Gastrocnemius medialis (tissue), 4 donors: ENCODE measurements around the gene FAM131C.

Source experiments
- CTCF ChIP-seq, 5 experiments: fragments of 450-650 bp in 3 of 5; fragments of 200-600 bp in 2 of 5; sonication (generic) in 2 of 5; IDR thresholded peaks in 4 of 5; conservative IDR thresholded peaks in 1 of 5; 1 replicate in 4 of 5; 2 replicates in 1 of 5; pipeline ENCODE4 v1.5.1; 2016 to 2019; ENCODE audit warnings: antibody characterized with exemption in 5 of 5, mild to moderate bottlenecking in 3 of 5, moderate library complexity in 3 of 5
- POLR2A ChIP-seq, 2 donors: fragments of 450-650 bp; IDR thresholded peaks; one replicate each; pipeline ENCODE4 v1.6.1; 2017; ENCODE audit warnings: antibody characterized with exemption in 2 of 2, mild to moderate bottlenecking in 2 of 2, moderate library complexity in 2 of 2

- TF ChIP-seq CTCF (IDR thresholded peaks at IDR 0.05 in 4 of 5, conservative IDR thresholded peaks at IDR 0.05 in 1 of 5), result no peak
- no peak for TF ChIP-seq POLR2A (IDR thresholded peaks at IDR 0.05)
Measured at GRCh38 chr1:16048573-16049189, 24.8 kb downstream of the FAM131C start.
